Measurements from ENCODE around the gene PLEKHM1. TPM values are rescaled to one million over a fixed set of nuclear protein-coding genes. Genes with fewer than 3 reads are reported as not detected.

The PLEKHM1 gene
- total and polyA plus RNA-seq, 2 of the 13 experiments (the other 11 are each of a cell fraction or from before 2014, with no cell fraction given) = 7.6 to 13.5 TPM

DNA sequence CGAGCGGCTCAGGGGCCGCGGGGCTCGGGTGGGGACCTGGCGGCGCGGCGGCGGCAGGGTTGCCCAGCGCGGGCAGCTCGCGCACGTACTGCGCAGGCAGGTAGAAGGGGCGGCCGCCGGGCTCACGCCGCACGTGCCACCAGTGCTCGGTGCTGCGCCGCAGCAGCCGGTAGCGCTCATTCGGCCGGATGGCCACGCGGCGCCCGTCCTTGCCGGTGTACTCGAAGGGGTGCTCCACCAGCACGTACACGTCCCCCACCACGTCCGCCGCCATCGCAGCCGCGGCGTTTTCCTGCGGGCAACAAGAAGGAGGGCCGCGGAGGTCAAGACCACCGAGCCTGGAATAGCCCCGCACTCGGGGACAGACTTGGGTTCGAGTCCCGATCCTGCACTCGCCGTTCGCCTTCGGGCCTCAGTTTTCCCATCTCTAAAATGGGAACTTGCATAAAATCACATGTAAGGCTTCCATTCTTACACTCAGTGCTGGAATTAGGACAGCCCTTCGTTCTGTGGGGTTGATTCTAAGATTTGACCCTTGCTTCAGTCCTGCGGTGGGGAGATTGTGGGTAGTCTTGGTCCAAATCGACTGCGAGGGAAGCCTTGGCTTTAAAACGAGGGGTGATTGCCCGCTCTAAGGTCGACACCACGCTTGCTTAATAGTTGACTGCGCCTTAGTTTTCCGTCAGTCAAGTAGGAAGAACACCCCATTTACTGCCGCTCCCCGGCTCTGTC is 60.3 kb downstream of the PLEKHM1 start (continued):
- TF ChIP-seq EP300 (IDR thresholded peaks at IDR 0.05; ENCODE audit: low read depth in 2 of 2, low read length in 2 of 2) (no peak), EP300 (CRISPR knock-in tag; IDR thresholded peaks at IDR 0.05; ENCODE audit: borderline replicate concordance) (0 out of 2 replicates have a peak, but pooled peaks have one; percentile 11), ONECUT2 (CRISPR knock-in tag; IDR thresholded peaks at IDR 0.05) (no peak), AHR (CRISPR knock-in tag; IDR thresholded peaks at IDR 0.05) (0 out of 2 replicates have a peak, but pooled peaks have one; percentile 28), UBTF (CRISPR knock-in tag; IDR thresholded peaks at IDR 0.05) (0 out of 2 replicates have a peak, but pooled peaks have one; percentile 13), MLX (CRISPR knock-in tag; IDR thresholded peaks at IDR 0.05) (no peak), NRL (CRISPR knock-in tag; IDR thresholded peaks at IDR 0.05; ENCODE audit: borderline replicate concordance) (0 out of 2 replicates have a peak, but pooled peaks have one; percentile 7), TCF7L2 (IDR thresholded peaks at IDR 0.05; ENCODE audit: low read depth, low read length) (no peak), ZNF572 (CRISPR knock-in tag; IDR thresholded peaks at IDR 0.05) (0 out of 2 replicates have a peak, but pooled peaks have one; percentile 52), TRIM24 (CRISPR knock-in tag; IDR thresholded peaks at IDR 0.05) (no peak), ZNF766 (CRISPR knock-in tag; IDR thresholded peaks at IDR 0.05; ENCODE audit: borderline replicate concordance) (no peak), TOPORS (CRISPR knock-in tag; IDR thresholded peaks at IDR 0.05) (no peak), TMF1 (CRISPR knock-in tag; IDR thresholded peaks at IDR 0.05; ENCODE audit: low read depth) (0 out of 2 replicates have a peak, but pooled peaks have one; percentile 23), HDAC2 (CRISPR knock-in tag; IDR thresholded peaks at IDR 0.05) (peak; percentile 57; the same call in 1 of the 2 replicates), CHD4 (IDR thresholded peaks at IDR 0.05; ENCODE audit: borderline replicate concordance, low read length) (peak; percentile 84), ZSCAN29 (CRISPR knock-in tag; conservative IDR thresholded peaks at IDR 0.05) (no peak), ZNF552 (CRISPR knock-in tag; IDR thresholded peaks at IDR 0.05; ENCODE audit: borderline replicate concordance) (0 out of 2 replicates have a peak, but pooled peaks have one; percentile 45), HOXA3 (CRISPR knock-in tag; IDR thresholded peaks at IDR 0.05) (0 out of 2 replicates have a peak, but pooled peaks have one; percentile 7)
- TF ChIP-seq, protein P1, sequence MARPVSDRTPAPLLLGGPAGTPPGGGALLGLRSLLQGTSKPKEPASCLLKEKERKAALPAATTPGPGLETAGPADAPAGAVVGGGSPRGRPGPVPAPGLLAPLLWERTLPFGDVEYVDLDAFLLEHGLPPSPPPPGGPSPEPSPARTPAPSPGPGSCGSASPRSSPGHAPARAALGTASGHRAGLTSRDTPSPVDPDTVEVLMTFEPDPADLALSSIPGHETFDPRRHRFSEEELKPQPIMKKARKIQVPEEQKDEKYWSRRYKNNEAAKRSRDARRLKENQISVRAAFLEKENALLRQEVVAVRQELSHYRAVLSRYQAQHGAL (CRISPR knock-in tag; IDR thresholded peaks at IDR 0.05; ENCODE audit: not compliant biosample characterization) = no peak
- TF ChIP-seq, protein P2, sequence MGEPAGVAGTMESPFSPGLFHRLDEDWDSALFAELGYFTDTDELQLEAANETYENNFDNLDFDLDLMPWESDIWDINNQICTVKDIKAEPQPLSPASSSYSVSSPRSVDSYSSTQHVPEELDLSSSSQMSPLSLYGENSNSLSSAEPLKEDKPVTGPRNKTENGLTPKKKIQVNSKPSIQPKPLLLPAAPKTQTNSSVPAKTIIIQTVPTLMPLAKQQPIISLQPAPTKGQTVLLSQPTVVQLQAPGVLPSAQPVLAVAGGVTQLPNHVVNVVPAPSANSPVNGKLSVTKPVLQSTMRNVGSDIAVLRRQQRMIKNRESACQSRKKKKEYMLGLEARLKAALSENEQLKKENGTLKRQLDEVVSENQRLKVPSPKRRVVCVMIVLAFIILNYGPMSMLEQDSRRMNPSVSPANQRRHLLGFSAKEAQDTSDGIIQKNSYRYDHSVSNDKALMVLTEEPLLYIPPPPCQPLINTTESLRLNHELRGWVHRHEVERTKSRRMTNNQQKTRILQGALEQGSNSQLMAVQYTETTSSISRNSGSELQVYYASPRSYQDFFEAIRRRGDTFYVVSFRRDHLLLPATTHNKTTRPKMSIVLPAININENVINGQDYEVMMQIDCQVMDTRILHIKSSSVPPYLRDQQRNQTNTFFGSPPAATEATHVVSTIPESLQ (CRISPR knock-in tag; conservative IDR thresholded peaks at IDR 0.05) = no peak
- TF ChIP-seq, protein P3, sequence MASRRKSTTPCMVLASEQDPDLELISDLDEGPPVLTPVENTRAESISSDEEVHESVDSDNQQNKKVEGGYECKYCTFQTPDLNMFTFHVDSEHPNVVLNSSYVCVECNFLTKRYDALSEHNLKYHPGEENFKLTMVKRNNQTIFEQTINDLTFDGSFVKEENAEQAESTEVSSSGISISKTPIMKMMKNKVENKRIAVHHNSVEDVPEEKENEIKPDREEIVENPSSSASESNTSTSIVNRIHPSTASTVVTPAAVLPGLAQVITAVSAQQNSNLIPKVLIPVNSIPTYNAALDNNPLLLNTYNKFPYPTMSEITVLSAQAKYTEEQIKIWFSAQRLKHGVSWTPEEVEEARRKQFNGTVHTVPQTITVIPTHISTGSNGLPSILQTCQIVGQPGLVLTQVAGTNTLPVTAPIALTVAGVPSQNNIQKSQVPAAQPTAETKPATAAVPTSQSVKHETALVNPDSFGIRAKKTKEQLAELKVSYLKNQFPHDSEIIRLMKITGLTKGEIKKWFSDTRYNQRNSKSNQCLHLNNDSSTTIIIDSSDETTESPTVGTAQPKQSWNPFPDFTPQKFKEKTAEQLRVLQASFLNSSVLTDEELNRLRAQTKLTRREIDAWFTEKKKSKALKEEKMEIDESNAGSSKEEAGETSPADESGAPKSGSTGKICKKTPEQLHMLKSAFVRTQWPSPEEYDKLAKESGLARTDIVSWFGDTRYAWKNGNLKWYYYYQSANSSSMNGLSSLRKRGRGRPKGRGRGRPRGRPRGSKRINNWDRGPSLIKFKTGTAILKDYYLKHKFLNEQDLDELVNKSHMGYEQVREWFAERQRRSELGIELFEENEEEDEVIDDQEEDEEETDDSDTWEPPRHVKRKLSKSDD (CRISPR knock-in tag; IDR thresholded peaks at IDR 0.05; ENCODE audit: low read depth) = 0 out of 2 replicates have a peak, but pooled peaks have one; percentile 43
